ENCODE data around the gene RCAN2.

GRCh38 chr6:46491201-46491627 is at the start of gene RCAN2:
- TF ChIP-seq CTCF (IDR thresholded peaks at IDR 0.05) (no peak), EZH2phosphoT487 (IDR thresholded peaks at IDR 0.05) (no peak)
